A549 (cell line): ENCODE data around the gene DNM3.

Experiments
- CTCF ChIP-seq: fragments of >200 bp; sonication (Bioruptor Twin); formaldehyde crosslinking; IDR thresholded peaks from 3 replicates; pipeline ENCODE4 v1.5.1; 2016
- HDAC2 ChIP-seq: fragments of 200-600 bp; sonication (generic); IDR thresholded peaks from 2 replicates; pipeline ENCODE4 v1.6.1; 2016
- HMGXB4 ChIP-seq: fragments of 250-450 bp; sonication (Bioruptor Pico); IDR thresholded peaks from 2 replicates; pipeline ENCODE4 v1.5.0; 2021; ENCODE audit warnings: mild to moderate bottlenecking, moderate library complexity, borderline replicate concordance
- JUN ChIP-seq, 2 experiments: fragments of >200 bp; sonication (Bioruptor Twin); formaldehyde crosslinking; IDR thresholded peaks; 2 replicates in 1 of 2; 3 replicates in 1 of 2; pipeline ENCODE4 v1.6.1; 2016 to 2017
- KDM1A ChIP-seq: fragments of 200-600 bp; sonication (generic); IDR thresholded peaks from 2 replicates; pipeline ENCODE4 v1.6.1; 2016; ENCODE audit warnings: low read depth, mild to moderate bottlenecking
- MAX ChIP-seq: IDR thresholded peaks from 2 replicates; pipeline ENCODE4 v1.6.1; 2012
- NPAS2 ChIP-seq: fragments of 250-450 bp; sonication (Bioruptor Pico); IDR thresholded peaks from 2 replicates; pipeline ENCODE4 v1.8.0; 2022; ENCODE audit warnings: mild to moderate bottlenecking, moderate library complexity, borderline replicate concordance
- POLR2A ChIP-seq: IDR thresholded peaks from 2 replicates; pipeline ENCODE4 v1.6.1; 2012; ENCODE audit warnings: mild to moderate bottlenecking, low read length
- USF2 ChIP-seq: fragments of 450-650 bp; IDR thresholded peaks from 2 replicates; pipeline ENCODE4 v1.6.1; 2014; ENCODE audit warnings: antibody characterized with exemption

GRCh38 chr1:171877701-171878100 lies 36.4 kb downstream of the DNM3 start:
- TF ChIP-seq POLR2A (no peak), USF2 (no peak), HMGXB4 (no peak), KDM1A (no peak), CTCF (no peak), MAX (no peak), HDAC2 (no peak), JUN (IDR thresholded peaks at IDR 0.05) (no peak), NPAS2 (CRISPR knock-in tag) (no peak)
